ENCODE results near the gene SRSF6. TPM values are rescaled to one million over a fixed set of nuclear protein-coding genes. Genes with fewer than 3 reads are reported as not detected.

Gene SRSF6
- total RNA-seq, 5 donors from 2014 or later (not counting 1 experiment from before 2014, with no cell fraction given): 154 to 277 (median 174) TPM

DNA sequence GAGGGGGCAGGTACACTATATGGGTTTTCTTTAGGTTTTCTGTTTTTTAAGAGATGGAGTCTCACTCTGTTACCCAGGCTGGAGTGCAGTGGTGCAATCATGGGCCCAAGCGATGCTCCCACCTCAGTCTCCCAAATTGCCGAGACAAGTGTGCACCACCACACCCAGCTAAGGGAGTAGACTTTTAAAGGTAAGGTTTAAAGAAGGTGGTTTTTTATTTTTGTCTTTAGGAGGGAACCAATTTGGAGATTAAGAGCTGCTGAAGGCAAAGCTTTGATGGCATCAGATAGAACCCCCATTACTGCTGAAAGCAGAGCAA lies 7.9 kb downstream of the SRSF6 start:
- H3K27ac Mint-ChIP-seq: no peak overlapping the region
- H3K27ac ChIP-seq (ENCODE audit: low read length): no peak overlapping the region
- WGBS (ENCODE audit: insufficient coverage): no CpG with 5 or more reads among the region's 2 CpGs
- H3K4me3 ChIP-seq (ENCODE audit: control insufficient read depth in 1 of 2, extremely low read depth in 1 of 2, low read length in 1 of 2): no peak overlapping the region
- ChIA-PET CTCF (interaction anchor here in 1 of 2 donors (1.5 to 2.0 kb wide), 2 partner anchors 9 to 16 kb away, joined by 3 to 6 read pairs; no protein-coding TSS in a partner anchor), POLR2A (interaction anchor here in 1 of 2 donors (0.6 kb wide), 1 partner anchor 731 kb away, joined by 5 read pairs; no protein-coding TSS in a partner anchor)
- no peaks in the 10 kb centered on the region for H3K9me3 ChIP-seq
- peaks cover 29 to 33% (median 31%) of the 10 kb centered on the region in 3 donors for H3K4me1 Mint-ChIP-seq
- no peak overlapping the region for H3K4me3 Mint-ChIP-seq
- peaks cover 16 to 73% of the 10 kb centered on the region in 2 donors for H3K36me3 ChIP-seq (ENCODE audit: control insufficient read depth in 2 of 2, extremely low read depth in 1 of 2, insufficient read depth in 1 of 2, low read length in 1 of 2)
- H3K27me3 ChIP-seq (replicated peaks in 1 of 2; ENCODE audit: control insufficient read depth in 2 of 2, extremely low read depth in 1 of 2, insufficient read depth in 2 of 2, low read length in 1 of 2): no peaks in the 10 kb centered on the region
- H3K27me3 Mint-ChIP-seq: no peaks in the 10 kb centered on the region
- DNase-seq (no peak), ATAC-seq (replicated peaks in 1 of 4) (no peak)
- H3K9me3 Mint-ChIP-seq: no peaks in the 10 kb centered on the region
- peaks cover 0 to 8% of the 10 kb centered on the region in 2 experiments for H3K4me1 ChIP-seq (ENCODE audit: control insufficient read depth in 1 of 2, extremely low read depth in 1 of 2, insufficient read depth in 2 of 2, low read length in 2 of 2)
- peaks cover 61% of the 10 kb centered on the region for H3K36me3 Mint-ChIP-seq

DNA sequence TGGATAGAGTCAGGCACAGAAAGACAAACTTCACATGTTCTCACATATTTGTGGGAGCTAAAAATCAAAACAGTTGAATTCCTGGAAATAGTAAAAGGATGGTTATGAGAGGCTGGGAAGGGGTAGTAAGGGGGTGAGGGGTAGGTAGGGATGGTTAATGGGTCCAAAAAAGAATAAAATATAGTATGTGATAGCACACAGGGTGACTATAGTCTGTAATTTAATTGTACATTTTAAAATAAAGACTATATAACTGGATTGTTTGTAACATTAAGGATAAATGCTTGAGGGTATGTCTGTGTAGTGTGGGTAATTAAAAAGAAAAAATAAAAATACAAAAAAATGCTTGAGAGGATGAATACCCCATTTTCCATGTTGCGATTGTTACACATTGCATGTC lies 9.9 kb downstream of the SRSF6 start:
- H3K27me3 Mint-ChIP-seq: no peaks in the 10 kb centered on the region
- Histone ChIP-seq H3K4me1 (ENCODE audit: control insufficient read depth in 1 of 2, extremely low read depth in 1 of 2, insufficient read depth in 2 of 2, low read length in 2 of 2) (no peaks in the 10 kb centered on the region), H3K4me3 (ENCODE audit: control insufficient read depth in 1 of 2, extremely low read depth in 1 of 2, low read length in 1 of 2) (no peak overlapping the region), H3K9me3 (no peaks in the 10 kb centered on the region), H3K27ac (ENCODE audit: low read length) (no peak overlapping the region), H3K36me3 (ENCODE audit: control insufficient read depth in 2 of 2, extremely low read depth in 1 of 2, insufficient read depth in 1 of 2, low read length in 1 of 2) (peaks cover 12 to 56% of the 10 kb centered on the region in 2 donors), H3K27me3 (replicated peaks in 1 of 2; ENCODE audit: control insufficient read depth in 2 of 2, extremely low read depth in 1 of 2, insufficient read depth in 2 of 2, low read length in 1 of 2) (no peaks in the 10 kb centered on the region)
- WGBS (ENCODE audit: insufficient coverage): no CpG with 5 or more reads among the region's 1 CpG
- DNase-seq (no peak), ATAC-seq (replicated peaks in 1 of 4) (no peak)
- no peaks in the 10 kb centered on the region for H3K9me3 Mint-ChIP-seq
- CTCF ChIA-PET: no interaction called here
- peaks cover 50% of the 10 kb centered on the region for H3K36me3 Mint-ChIP-seq
- peaks cover 13 to 21% (median 17%) of the 10 kb centered on the region in 3 donors for H3K4me1 Mint-ChIP-seq
- POLR2A ChIA-PET: interaction anchor here in 1 of 2 donors (0.7 kb wide), 1 partner anchor 10 kb away, joined by 5 read pairs; no protein-coding TSS in a partner anchor
- H3K27ac Mint-ChIP-seq: no peak overlapping the region
- H3K4me3 Mint-ChIP-seq: no peak overlapping the region

DNA sequence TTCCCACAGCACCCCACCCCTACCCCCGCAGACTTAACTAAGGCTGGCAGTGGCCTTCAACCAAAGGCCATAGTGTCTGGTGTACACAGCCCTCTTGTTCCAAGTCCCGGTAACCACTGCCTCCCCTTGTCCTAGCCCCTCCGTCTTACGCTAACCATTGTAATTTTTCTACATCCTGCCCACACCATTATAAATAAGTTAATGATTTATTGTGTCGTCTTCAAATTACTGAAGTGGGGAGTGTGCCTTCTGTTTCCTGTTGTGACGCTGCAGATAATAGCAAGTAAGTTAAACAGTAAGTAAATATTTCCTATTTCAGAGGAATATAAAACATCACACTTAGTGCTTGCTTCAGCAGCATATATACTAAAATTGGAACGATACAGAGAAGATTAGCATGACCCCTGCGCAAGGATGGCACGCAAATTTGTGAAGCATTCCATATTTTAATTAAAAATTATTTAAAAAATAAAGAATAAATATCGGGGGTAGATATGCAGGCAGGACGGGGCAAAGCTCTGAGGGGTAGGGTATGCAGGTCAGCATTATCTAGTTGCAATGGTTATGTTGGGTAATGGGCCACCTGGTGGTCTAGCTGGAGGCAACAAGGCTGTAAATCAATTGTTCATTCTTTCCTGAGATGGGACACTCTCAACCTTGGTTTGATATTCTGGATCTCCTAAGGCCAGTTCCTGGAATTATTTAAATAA lies 15.1 kb downstream of the SRSF6 start:
- ChIA-PET CTCF (no interaction called here), POLR2A (no interaction called here)
- no peaks in the 10 kb centered on the region for H3K9me3 ChIP-seq
- DNase-seq: no peak
- WGBS (ENCODE audit: insufficient coverage): no CpG with 5 or more reads among the region's 11 CpGs
- H3K27me3 ChIP-seq (replicated peaks in 1 of 2; ENCODE audit: control insufficient read depth in 2 of 2, extremely low read depth in 1 of 2, insufficient read depth in 2 of 2, low read length in 1 of 2): no peaks in the 10 kb centered on the region
- Mint-ChIP-seq H3K27ac (no peak overlapping the region), H3K27me3 (no peaks in the 10 kb centered on the region), H3K36me3 (peaks cover 11% of the 10 kb centered on the region), H3K4me1 (peaks cover 6 to 24% (median 10%) of the 10 kb centered on the region in 3 donors), H3K4me3 (no peak overlapping the region), H3K9me3 (no peaks in the 10 kb centered on the region)
- ATAC-seq (replicated peaks in 1 of 4): no peak
- peaks cover 0 to 2% of the 10 kb centered on the region in 2 experiments for H3K4me1 ChIP-seq (ENCODE audit: control insufficient read depth in 1 of 2, extremely low read depth in 1 of 2, insufficient read depth in 2 of 2, low read length in 2 of 2)
- peaks cover 0 to 11% of the 10 kb centered on the region in 2 donors for H3K36me3 ChIP-seq (ENCODE audit: control insufficient read depth in 2 of 2, extremely low read depth in 1 of 2, insufficient read depth in 1 of 2, low read length in 1 of 2)
- no peak overlapping the region for H3K4me3 ChIP-seq (ENCODE audit: control insufficient read depth in 1 of 2, extremely low read depth in 1 of 2, low read length in 1 of 2)
- no peak overlapping the region for H3K27ac ChIP-seq (ENCODE audit: low read length)

DNA sequence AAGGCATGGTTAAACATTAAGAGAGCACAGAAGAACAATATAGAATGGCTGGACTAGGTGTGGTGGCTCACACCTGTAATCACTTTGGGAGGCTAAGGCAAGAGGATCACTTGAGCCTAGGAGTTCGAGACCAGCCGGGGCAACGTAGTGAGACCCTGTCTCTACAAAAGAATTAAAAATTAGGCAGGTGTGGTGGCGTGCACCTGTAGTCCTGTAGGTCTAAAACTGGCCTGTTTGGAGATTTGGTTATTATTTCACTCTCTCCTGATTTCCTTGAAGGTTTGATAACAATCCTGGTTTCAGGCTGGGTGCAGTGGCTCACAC lies 15.6 kb downstream of the SRSF6 start:
- peaks cover 0 to 8% of the 10 kb centered on the region in 2 donors for H3K36me3 ChIP-seq (ENCODE audit: control insufficient read depth in 2 of 2, extremely low read depth in 1 of 2, insufficient read depth in 1 of 2, low read length in 1 of 2)
- H3K27me3 ChIP-seq (replicated peaks in 1 of 2; ENCODE audit: control insufficient read depth in 2 of 2, extremely low read depth in 1 of 2, insufficient read depth in 2 of 2, low read length in 1 of 2): no peaks in the 10 kb centered on the region
- no peaks in the 10 kb centered on the region for H3K27me3 Mint-ChIP-seq
- H3K36me3 Mint-ChIP-seq: peaks cover 11% of the 10 kb centered on the region
- H3K4me3 ChIP-seq (ENCODE audit: control insufficient read depth in 1 of 2, extremely low read depth in 1 of 2, low read length in 1 of 2): no peak overlapping the region
- no peak overlapping the region for H3K27ac ChIP-seq (ENCODE audit: low read length)
- H3K4me1 ChIP-seq (ENCODE audit: control insufficient read depth in 1 of 2, extremely low read depth in 1 of 2, insufficient read depth in 2 of 2, low read length in 2 of 2): peaks cover 0 to 2% of the 10 kb centered on the region in 2 experiments
- DNase-seq (no peak), ATAC-seq (replicated peaks in 1 of 4) (no peak)
- CTCF ChIA-PET: interaction anchor here in 1 of 2 donors (0.7 kb wide), 1 partner anchor 132 kb away, joined by 7 read pairs; no protein-coding TSS in a partner anchor
- 100% methylated on average over 2 of the region's 4 CpGs for WGBS (ENCODE audit: insufficient coverage)
- H3K4me3 Mint-ChIP-seq: no peak overlapping the region
- POLR2A ChIA-PET: no interaction called here
- no peaks in the 10 kb centered on the region for H3K9me3 ChIP-seq
- no peaks in the 10 kb centered on the region for H3K9me3 Mint-ChIP-seq
- H3K4me1 Mint-ChIP-seq: peaks cover 6 to 24% (median 10%) of the 10 kb centered on the region in 3 donors
- no peak overlapping the region for H3K27ac Mint-ChIP-seq

DNA sequence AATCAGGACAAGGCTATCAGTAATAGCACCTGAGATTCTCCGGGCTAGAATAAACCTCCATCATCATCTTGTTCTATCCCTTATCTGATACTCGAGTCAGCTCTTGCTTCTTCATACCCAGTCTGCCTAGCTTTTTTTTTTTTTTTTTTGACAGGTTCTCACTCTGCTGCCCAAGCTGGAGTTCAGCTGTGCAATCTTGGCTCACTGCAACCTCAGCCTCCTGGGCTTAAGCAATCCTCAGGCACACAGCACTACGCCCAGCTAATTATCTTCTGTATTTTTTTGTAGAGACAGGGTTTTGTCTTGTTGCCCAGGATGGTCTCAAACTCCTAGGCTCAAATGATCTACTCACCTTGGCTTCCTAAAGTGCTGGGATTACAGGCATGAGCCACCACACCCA lies 19.5 kb downstream of the SRSF6 start:
- H3K27ac Mint-ChIP-seq: no peak overlapping the region
- peaks cover 0 to 8% of the 10 kb centered on the region in 2 donors for H3K27me3 Mint-ChIP-seq
- H3K9me3 ChIP-seq: no peaks in the 10 kb centered on the region
- no peaks in the 10 kb centered on the region for H3K36me3 ChIP-seq (ENCODE audit: control insufficient read depth in 2 of 2, extremely low read depth in 1 of 2, insufficient read depth in 1 of 2, low read length in 1 of 2)
- peaks cover 0 to 2% of the 10 kb centered on the region in 2 experiments for H3K4me1 ChIP-seq (ENCODE audit: control insufficient read depth in 1 of 2, extremely low read depth in 1 of 2, insufficient read depth in 2 of 2, low read length in 2 of 2)
- ChIA-PET POLR2A (interaction anchor here in 1 of 2 donors (0.5 kb wide), 1 partner anchor 10 kb away, joined by 5 read pairs; no protein-coding TSS in a partner anchor), CTCF (interaction anchor here in 1 of 2 donors (0.6 kb wide), 1 partner anchor 1749 kb away, joined by 3 read pairs; no protein-coding TSS in a partner anchor)
- ATAC-seq (replicated peaks in 1 of 4): peak in 1 of 4 experiments; percentile 13
- no peak overlapping the region for H3K4me3 Mint-ChIP-seq
- 13% methylated on average over 2 of the region's 3 CpGs for WGBS (ENCODE audit: insufficient coverage)
- H3K4me1 Mint-ChIP-seq: peaks cover 6 to 24% (median 10%) of the 10 kb centered on the region in 3 donors
- no peaks in the 10 kb centered on the region for H3K9me3 Mint-ChIP-seq
- peaks cover 0 to 1% of the 10 kb centered on the region in 2 experiments for H3K27me3 ChIP-seq (replicated peaks in 1 of 2; ENCODE audit: control insufficient read depth in 2 of 2, extremely low read depth in 1 of 2, insufficient read depth in 2 of 2, low read length in 1 of 2)
- H3K27ac ChIP-seq (ENCODE audit: low read length): no peak overlapping the region
- peaks cover 6% of the 10 kb centered on the region for H3K36me3 Mint-ChIP-seq
- DNase-seq: no peak
- H3K4me3 ChIP-seq (ENCODE audit: control insufficient read depth in 1 of 2, extremely low read depth in 1 of 2, low read length in 1 of 2): no peak overlapping the region

DNA sequence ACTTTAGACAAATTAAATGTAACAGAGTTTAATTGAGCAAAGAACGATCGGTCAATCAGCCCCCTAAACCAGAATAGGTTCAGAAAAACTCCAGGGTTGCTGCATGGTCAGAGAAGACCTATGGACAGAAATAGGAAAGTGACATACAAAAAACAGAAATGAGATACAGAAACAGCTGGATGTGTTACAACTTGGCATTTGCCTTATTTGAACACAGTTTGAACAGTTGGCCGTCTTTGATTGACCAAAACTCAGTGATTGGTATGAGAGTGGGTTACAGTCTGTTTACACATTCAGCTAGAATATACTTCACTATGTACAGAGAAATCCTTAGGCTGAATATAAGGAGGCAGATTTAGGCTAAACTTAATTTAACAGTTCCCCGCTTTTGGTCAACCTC lies 19.9 kb downstream of the SRSF6 start:
- H3K36me3 ChIP-seq (ENCODE audit: control insufficient read depth in 2 of 2, extremely low read depth in 1 of 2, insufficient read depth in 1 of 2, low read length in 1 of 2): no peaks in the 10 kb centered on the region
- POLR2A ChIA-PET: interaction anchor here in 1 of 2 donors (0.5 kb wide), 1 partner anchor 10 kb away, joined by 5 read pairs; no protein-coding TSS in a partner anchor
- Mint-ChIP-seq H3K4me1 (peaks cover 6 to 24% (median 10%) of the 10 kb centered on the region in 3 donors), H3K4me3 (no peak overlapping the region), H3K9me3 (no peaks in the 10 kb centered on the region), H3K27me3 (peaks cover 0 to 8% of the 10 kb centered on the region in 2 donors), H3K27ac (no peak overlapping the region), H3K36me3 (peaks cover 6% of the 10 kb centered on the region)
- no peak overlapping the region for H3K4me3 ChIP-seq (ENCODE audit: control insufficient read depth in 1 of 2, extremely low read depth in 1 of 2, low read length in 1 of 2)
- peaks cover 0 to 3% of the 10 kb centered on the region in 2 experiments for H3K27me3 ChIP-seq (replicated peaks in 1 of 2; ENCODE audit: control insufficient read depth in 2 of 2, extremely low read depth in 1 of 2, insufficient read depth in 2 of 2, low read length in 1 of 2)
- DNase-seq: no peak
- H3K9me3 ChIP-seq: no peaks in the 10 kb centered on the region
- no CpG with 5 or more reads among the region's 4 CpGs for WGBS (ENCODE audit: insufficient coverage)
- no peak overlapping the region for H3K27ac ChIP-seq (ENCODE audit: low read length)
- CTCF ChIA-PET: no interaction called here
- peaks cover 0 to 2% of the 10 kb centered on the region in 2 experiments for H3K4me1 ChIP-seq (ENCODE audit: control insufficient read depth in 1 of 2, extremely low read depth in 1 of 2, insufficient read depth in 2 of 2, low read length in 2 of 2)
- ATAC-seq (replicated peaks in 1 of 4): no peak

Data from T-cell (primary cell).